Measurements from ENCODE around the gene SNX5. TPM values are rescaled to one million over a fixed set of nuclear protein-coding genes. Genes with fewer than 3 reads are reported as not detected.
A peak's percentile ranks its signal among the peaks of the same experiment; 100 is the strongest.

The SNX5 gene
- total and polyA plus RNA-seq, 9 of the 15 experiments (the other 6 are each of a cell fraction or from before 2014, with no cell fraction given), result 53.5 to 276 (median 160) TPM

GRCh38 chr20:17925940-17926300 lies 42.7 kb downstream of the SNX5 start:
- Histone ChIP-seq H3K4me1 (replicated peaks in 1 of 2; ENCODE audit: control insufficient read depth in 2 of 2, insufficient read depth in 2 of 2, low read length in 2 of 2) (peaks cover 4 to 14% of the 10 kb centered on the region in 2 experiments; a peak in 3 of 5 replicates), H3K9me1 (ENCODE audit: control insufficient read depth, insufficient read depth, low read length) (no peaks in the 10 kb centered on the region), H3K79me2 (ENCODE audit: control insufficient read depth, insufficient read depth, low read length) (no peaks in the 10 kb centered on the region), H3K4me2 (ENCODE audit: insufficient read depth, low read length) (peak overlapping the region; percentile 58), H3K27ac (ENCODE audit: extremely low read depth, low read depth, low read length) (peak overlapping the region; percentile 38; the same call in 1 of the 3 replicates), H3K9me3 (replicated peaks; ENCODE audit: control insufficient read depth, insufficient read depth, low read depth, low read length) (no peaks in the 10 kb centered on the region), H3K4me3 (no peak overlapping the region), H3K27me3 (ENCODE audit: control insufficient read depth in 2 of 2, insufficient read depth in 2 of 2, low read length in 2 of 2) (no peaks in the 10 kb centered on the region), H4K20me1 (replicated peaks; ENCODE audit: control insufficient read depth, insufficient read depth, low read length) (peaks cover 5% of the 10 kb centered on the region; the same call in 1 of the 2 replicates), H3K36me3 (ENCODE audit: control insufficient read depth, insufficient read depth, low read length) (no peaks in the 10 kb centered on the region), H3K9ac (ENCODE audit: insufficient read depth in 1 of 2, low read depth in 2 of 2, low read length in 2 of 2) (no peak overlapping the region), H2AFZ (ENCODE audit: low read depth, low read length) (no peak overlapping the region)
- intact Hi-C loops (cut with micrococcal nuclease), result no loop called here
- FAIRE-seq, result no peak
- POLR2A ChIA-PET, result interaction anchor here (0.6 kb wide), 1 partner anchor 12 kb away, joined by 4 read pairs; no protein-coding TSS in a partner anchor
- no peak for ATAC-seq
- in situ Hi-C loops (cut with MboI), result no loop called here
- CTCF ChIA-PET (ENCODE audit: low intra/inter-chr PET ratio), result no interaction called here
- no TSS peak for BruUV-seq (replicated peaks)
- no peak for DNase-seq (ENCODE audit: extremely low read depth in 1 of 4, low spot score in 3 of 4)
- WGBS (ENCODE audit: insufficient coverage, low coverage, missing lambda C conversion rate), result 13% methylated on average over 1 of the region's 1 CpG
- TF ChIP-seq SMAD1 (IDR thresholded peaks at IDR 0.05; ENCODE audit: low read depth, low read length, partially characterized antibody), result no peak
- TF ChIP-seq ELF4 (CRISPR knock-in tag; IDR thresholded peaks at IDR 0.05), result no peak
- TF ChIP-seq SIRT6 (IDR thresholded peaks at IDR 0.05; ENCODE audit: low read depth, low read length), result no peak
- peak; percentile 69; the same call in 1 of the 2 replicates for TF ChIP-seq CBX1 (IDR thresholded peaks at IDR 0.05; ENCODE audit: low read depth)
- TF ChIP-seq HOXB6 (CRISPR knock-in tag; IDR thresholded peaks at IDR 0.05; ENCODE audit: borderline replicate concordance), result no peak
- TF ChIP-seq SPI1 (IDR thresholded peaks at IDR 0.05; ENCODE audit: borderline replicate concordance, low read depth, low read length), result no peak
- no peak for TF ChIP-seq XRCC5 (IDR thresholded peaks at IDR 0.05; ENCODE audit: low read depth, low read length)
- no peak for TF ChIP-seq FOXM1 (IDR thresholded peaks at IDR 0.05; ENCODE audit: low read depth)
- TF ChIP-seq FOXM1 (CRISPR knock-in tag; IDR thresholded peaks at IDR 0.05; ENCODE audit: low read depth), result no peak
- TF ChIP-seq HSF4 (CRISPR knock-in tag; IDR thresholded peaks at IDR 0.05; ENCODE audit: borderline replicate concordance), result no peak
- no peak for TF ChIP-seq ZC3H8 (IDR thresholded peaks at IDR 0.05)
- TF ChIP-seq, protein P1, sequence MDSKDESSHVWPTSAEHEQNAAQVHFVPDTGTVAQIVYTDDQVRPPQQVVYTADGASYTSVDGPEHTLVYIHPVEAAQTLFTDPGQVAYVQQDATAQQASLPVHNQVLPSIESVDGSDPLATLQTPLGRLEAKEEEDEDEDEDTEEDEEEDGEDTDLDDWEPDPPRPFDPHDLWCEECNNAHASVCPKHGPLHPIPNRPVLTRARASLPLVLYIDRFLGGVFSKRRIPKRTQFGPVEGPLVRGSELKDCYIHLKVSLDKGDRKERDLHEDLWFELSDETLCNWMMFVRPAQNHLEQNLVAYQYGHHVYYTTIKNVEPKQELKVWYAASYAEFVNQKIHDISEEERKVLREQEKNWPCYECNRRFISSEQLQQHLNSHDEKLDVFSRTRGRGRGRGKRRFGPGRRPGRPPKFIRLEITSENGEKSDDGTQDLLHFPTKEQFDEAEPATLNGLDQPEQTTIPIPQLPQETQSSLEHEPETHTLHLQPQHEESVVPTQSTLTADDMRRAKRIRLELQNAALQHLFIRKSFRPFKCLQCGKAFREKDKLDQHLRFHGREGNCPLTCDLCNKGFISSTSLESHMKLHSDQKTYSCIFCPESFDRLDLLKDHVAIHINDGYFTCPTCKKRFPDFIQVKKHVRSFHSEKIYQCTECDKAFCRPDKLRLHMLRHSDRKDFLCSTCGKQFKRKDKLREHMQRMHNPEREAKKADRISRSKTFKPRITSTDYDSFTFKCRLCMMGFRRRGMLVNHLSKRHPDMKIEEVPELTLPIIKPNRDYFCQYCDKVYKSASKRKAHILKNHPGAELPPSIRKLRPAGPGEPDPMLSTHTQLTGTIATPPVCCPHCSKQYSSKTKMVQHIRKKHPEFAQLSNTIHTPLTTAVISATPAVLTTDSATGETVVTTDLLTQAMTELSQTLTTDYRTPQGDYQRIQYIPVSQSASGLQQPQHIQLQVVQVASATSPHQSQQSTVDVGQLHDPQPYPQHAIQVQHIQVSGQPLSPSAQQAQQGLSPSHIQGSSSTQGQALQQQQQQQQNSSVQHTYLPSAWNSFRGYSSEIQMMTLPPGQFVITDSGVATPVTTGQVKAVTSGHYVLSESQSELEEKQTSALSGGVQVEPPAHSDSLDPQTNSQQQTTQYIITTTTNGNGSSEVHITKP (IDR thresholded peaks at IDR 0.05; ENCODE audit: partially characterized antibody), result peak; percentile 1
- 0 out of 3 replicates have a peak, but pooled peaks of 1 of the 2 experiments have one; percentile 22 for TF ChIP-seq CBX3 (IDR thresholded peaks at IDR 0.05; ENCODE audit: borderline replicate concordance in 1 of 2, low read length in 2 of 2)
- no peak for TF ChIP-seq SMAD2 (IDR thresholded peaks at IDR 0.05; ENCODE audit: low read depth, low read length)
- peak; percentile 98 for TF ChIP-seq CHD4 (IDR thresholded peaks at IDR 0.05; ENCODE audit: insufficient read depth, insufficient replicate concordance, low read depth, low read length, poor library complexity, severe bottlenecking)
- no peak for TF ChIP-seq MED1 (CRISPR knock-in tag; IDR thresholded peaks at IDR 0.05; ENCODE audit: borderline replicate concordance)
- TF ChIP-seq CBX2 (IDR thresholded peaks at IDR 0.05; ENCODE audit: insufficient read depth, low read length, poor library complexity, severe bottlenecking), result no peak
- peak; percentile 19 for TF ChIP-seq PHF20 (IDR thresholded peaks at IDR 0.05; ENCODE audit: partially characterized antibody)
- peak; percentile 89 for TF ChIP-seq BCOR (IDR thresholded peaks at IDR 0.05)
- no peak for TF ChIP-seq CC2D1A (IDR thresholded peaks at IDR 0.05)
- no peak for TF ChIP-seq TEAD2 (tag; IDR thresholded peaks at IDR 0.05)

All from K562 (cell line).